ENCODE measurements around the gene NTRK3. TPM values are rescaled to one million over a fixed set of nuclear protein-coding genes. Genes with fewer than 3 reads are reported as not detected.

The NTRK3 gene
- total RNA-seq, 1 donor from 2014 or later = not detected

GRCh38 chr15:88018869-88019641 is 237.5 kb downstream of the NTRK3 start:
- Mint-ChIP-seq H3K27ac (no peak overlapping the region), H3K4me1 (no peaks in the 10 kb centered on the region), H3K27me3 (no peaks in the 10 kb centered on the region), H3K36me3 (ENCODE audit: low read depth) (no peaks in the 10 kb centered on the region), H3K9me3 (no peaks in the 10 kb centered on the region), H3K4me3 (no peak overlapping the region)
- no peak for TF ChIP-seq CTCF (IDR thresholded peaks at IDR 0.05)
- intact Hi-C loops (cut with micrococcal nuclease) = no loop called here
- ChIA-PET POLR2A (no interaction called here), CTCF (no interaction called here)
- no peak for DNase-seq
- no peak for ATAC-seq (ENCODE audit: low read depth)

- no peaks in the 10 kb centered on the region for H3K36me3 Mint-ChIP-seq (ENCODE audit: low read depth)
- H3K4me1 Mint-ChIP-seq = no peaks in the 10 kb centered on the region
- ATAC-seq (ENCODE audit: low read depth) = no peak
- no peaks in the 10 kb centered on the region for H3K27me3 Mint-ChIP-seq
- ChIA-PET CTCF (no interaction called here), POLR2A (no interaction called here)
- intact Hi-C loops (cut with micrococcal nuclease) = no loop called here
- no peak overlapping the region for H3K4me3 Mint-ChIP-seq
- no peak for DNase-seq
- no peak overlapping the region for H3K27ac Mint-ChIP-seq
- no peak for TF ChIP-seq CTCF (IDR thresholded peaks at IDR 0.05)
- no peaks in the 10 kb centered on the region for H3K9me3 Mint-ChIP-seq
Observed at GRCh38 chr15:88017753-88018152, 238.8 kb downstream of the NTRK3 start.

GRCh38 chr15:88016406-88016805 is 240.1 kb downstream of the NTRK3 start:
- Mint-ChIP-seq H3K27ac (no peak overlapping the region), H3K4me3 (no peak overlapping the region), H3K4me1 (no peaks in the 10 kb centered on the region), H3K27me3 (no peaks in the 10 kb centered on the region), H3K9me3 (no peaks in the 10 kb centered on the region), H3K36me3 (ENCODE audit: low read depth) (no peaks in the 10 kb centered on the region)
- DNase-seq (no peak), ATAC-seq (ENCODE audit: low read depth) (no peak)
- ChIA-PET POLR2A (no interaction called here), CTCF (no interaction called here)
- intact Hi-C loops (cut with micrococcal nuclease) = no loop called here
- no peak for TF ChIP-seq CTCF (IDR thresholded peaks at IDR 0.05)

- no peak overlapping the region for H3K27ac Mint-ChIP-seq
- no peak for TF ChIP-seq CTCF (IDR thresholded peaks at IDR 0.05)
- no peaks in the 10 kb centered on the region for H3K4me1 Mint-ChIP-seq
- no peaks in the 10 kb centered on the region for H3K27me3 Mint-ChIP-seq
- ChIA-PET POLR2A (no interaction called here), CTCF (no interaction called here)
- ATAC-seq (ENCODE audit: low read depth) (no peak), DNase-seq (no peak)
- H3K4me3 Mint-ChIP-seq = no peak overlapping the region
- no peaks in the 10 kb centered on the region for H3K36me3 Mint-ChIP-seq (ENCODE audit: low read depth)
- no peaks in the 10 kb centered on the region for H3K9me3 Mint-ChIP-seq
- intact Hi-C loops (cut with micrococcal nuclease) = no loop called here
Observed at GRCh38 chr15:88015228-88015860, 241.2 kb downstream of the NTRK3 start.

- H3K27me3 Mint-ChIP-seq = no peaks in the 10 kb centered on the region
- ChIA-PET POLR2A (no interaction called here), CTCF (no interaction called here)
- DNase-seq (no peak), ATAC-seq (ENCODE audit: low read depth) (no peak)
- H3K9me3 Mint-ChIP-seq = no peaks in the 10 kb centered on the region
- intact Hi-C loops (cut with micrococcal nuclease) = no loop called here
- H3K27ac Mint-ChIP-seq = no peak overlapping the region
- TF ChIP-seq CTCF (IDR thresholded peaks at IDR 0.05) = no peak
- no peak overlapping the region for H3K4me3 Mint-ChIP-seq
- H3K36me3 Mint-ChIP-seq (ENCODE audit: low read depth) = no peaks in the 10 kb centered on the region
- no peaks in the 10 kb centered on the region for H3K4me1 Mint-ChIP-seq
Observed at GRCh38 chr15:88014454-88015160, 241.9 kb downstream of the NTRK3 start.

All from activated B cell treated with CpG ODN at 0.5 μM for 24 hours (primary cell).